Measurements from ENCODE around the gene DTX3L.

DNA sequence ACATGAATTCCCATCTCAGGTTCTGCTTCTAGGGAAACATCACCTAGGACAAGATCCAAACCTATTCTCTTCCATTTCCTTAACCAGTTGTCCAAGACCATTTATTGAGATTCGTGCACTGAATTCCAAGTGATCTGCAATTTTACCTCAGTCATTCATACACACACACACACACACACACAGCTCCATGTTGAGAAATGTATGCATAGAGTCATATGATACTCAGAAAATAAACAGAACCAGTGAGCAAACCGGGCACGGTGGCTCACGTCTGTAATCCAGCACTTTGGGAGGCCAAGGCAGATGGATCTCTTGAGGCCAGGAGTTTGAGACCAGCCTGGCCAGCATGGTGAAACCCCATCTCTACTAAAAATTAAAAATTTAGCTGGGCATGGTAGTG is 43.3 kb upstream of the DTX3L start:
- TF ChIP-seq CTCF (IDR thresholded peaks at IDR 0.05) (no peak), EP300 (IDR thresholded peaks at IDR 0.05) (no peak), POLR2A (IDR thresholded peaks at IDR 0.05) (no peak)
